GM12892 (cell line): Measurements from ENCODE around the gene GPATCH3.

Source experiments
- POLR2A ChIP-seq: IDR thresholded peaks from 2 replicates; pipeline ENCODE4 v1.6.1; 2011; ENCODE audit warnings: low read depth, low read length, control low read depth
- POLR2AphosphoS5 ChIP-seq: IDR thresholded peaks from 2 replicates; pipeline ENCODE4 v1.6.1; 2011; ENCODE audit warnings: low read depth, low read length, control low read depth
- TAF1 ChIP-seq: IDR thresholded peaks from 2 replicates; pipeline ENCODE4 v1.6.1; 2011; ENCODE audit warnings: low read depth, mild to moderate bottlenecking, control low read depth, low read length, borderline replicate concordance

GRCh38 chr1:26848941-26849774 lies 51.1 kb downstream of the GPATCH3 start:
- no peak for TF ChIP-seq TAF1
- no peak for TF ChIP-seq POLR2AphosphoS5
- no peak for TF ChIP-seq POLR2A
